HL-60/S4 (cell line): Measurements from ENCODE around the gene NAGA.
"Not testable (repeated sequence)": the region's sequence is repeated elsewhere in the genome, so short reads cannot be mapped to it uniquely, and the experiment has no call there.

Source experiments
- in situ Hi-C: fragments of 300-500 bp; cut with MboI; formaldehyde crosslinking; loops from 2 replicates; pipeline ENCODE4 v1.14.3; 2022; ENCODE audit warnings: low sequenced_read_pairs

NAGA gene

DNA sequence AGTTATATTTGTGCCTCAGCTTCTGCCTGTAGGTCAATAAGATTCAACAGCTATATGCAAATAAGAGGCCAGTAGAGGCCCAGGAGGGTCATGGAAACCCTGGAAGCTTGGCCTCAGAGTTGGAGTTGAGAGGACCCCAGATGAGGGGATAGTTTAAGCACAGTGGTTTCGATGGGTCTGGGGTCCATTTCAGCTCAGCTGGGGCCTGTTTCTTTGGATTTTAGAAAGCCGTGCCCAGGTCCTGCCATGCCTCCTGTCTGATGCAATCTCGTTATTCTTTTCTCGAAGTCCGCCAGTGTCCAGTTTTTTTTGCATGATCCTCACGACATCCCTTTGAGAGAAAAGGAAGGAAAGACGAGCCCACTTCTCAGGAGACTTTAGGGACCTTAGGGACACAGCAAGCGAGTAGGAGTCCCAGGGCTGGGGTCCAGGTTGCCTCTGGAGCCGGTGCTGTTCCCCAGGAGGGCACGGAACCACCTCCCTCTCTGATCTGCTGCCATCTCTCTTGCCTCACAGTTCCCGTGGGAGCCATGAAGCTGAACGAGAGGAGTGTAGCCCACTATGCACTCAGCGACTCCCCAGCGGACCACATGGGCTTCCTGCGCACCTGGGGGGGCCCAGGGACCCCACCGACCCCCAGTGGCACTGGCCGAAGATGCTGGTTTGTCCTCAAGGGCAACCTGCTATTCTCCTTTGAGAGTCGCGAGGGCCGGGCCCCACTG lies 6.3 kb upstream of the NAGA start:
- in situ Hi-C loops: no loop called here

DNA sequence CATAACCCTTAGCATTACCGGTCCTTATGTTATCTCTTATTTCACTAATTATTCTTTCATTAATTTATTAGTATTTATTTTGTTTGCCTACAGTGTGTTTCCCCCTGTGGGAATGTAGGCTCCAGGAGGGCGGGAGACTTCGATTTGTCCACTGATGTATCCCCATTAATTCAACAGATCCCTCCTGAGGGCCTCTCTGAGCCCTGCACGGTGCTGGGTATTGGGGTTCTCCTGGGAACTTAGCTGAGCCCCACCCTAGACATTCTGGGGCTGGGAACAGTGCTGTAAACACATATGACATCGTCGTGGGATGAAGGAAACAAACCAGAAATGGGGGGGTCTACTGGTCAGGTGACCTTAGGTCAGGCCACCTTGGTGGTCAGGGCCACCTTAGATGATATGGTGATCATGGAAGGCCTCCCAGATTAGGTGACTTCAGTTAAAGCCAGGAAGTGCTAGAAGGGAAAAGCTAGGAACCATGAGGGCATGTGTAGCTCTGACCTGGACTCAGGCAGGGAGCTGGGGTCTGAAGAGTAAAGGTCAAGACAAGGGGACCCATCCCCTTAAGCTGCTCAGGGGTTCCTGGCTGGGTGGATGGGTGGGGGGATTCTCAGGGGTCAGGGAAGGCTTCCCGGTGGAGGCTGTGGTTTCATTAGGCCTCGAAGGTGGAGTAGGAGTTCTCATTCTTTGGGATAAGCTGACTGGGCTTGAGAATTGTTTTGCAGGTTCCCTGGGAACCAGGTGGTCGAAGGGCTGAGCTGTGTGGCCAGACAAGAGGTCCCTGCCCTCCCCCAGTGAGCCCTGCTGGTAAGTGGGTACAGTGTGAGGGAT lies 4.4 kb upstream of the NAGA start:
- in situ Hi-C loops: no loop called here

- in situ Hi-C loops: no loop called here
Measured at GRCh38 chr22:42074132-42074811, 3.7 kb upstream of the NAGA start, which contains the start of gene PHETA2. Gene PHETA2, plus strand, starts transcription at chr22:42074248. Its CDS starts 3,046 bp downstream, at chr22:42077294.

GRCh38 chr22:42073621-42074041 lies 3.0 kb upstream of the NAGA start:
- in situ Hi-C loops: no loop called here

DNA sequence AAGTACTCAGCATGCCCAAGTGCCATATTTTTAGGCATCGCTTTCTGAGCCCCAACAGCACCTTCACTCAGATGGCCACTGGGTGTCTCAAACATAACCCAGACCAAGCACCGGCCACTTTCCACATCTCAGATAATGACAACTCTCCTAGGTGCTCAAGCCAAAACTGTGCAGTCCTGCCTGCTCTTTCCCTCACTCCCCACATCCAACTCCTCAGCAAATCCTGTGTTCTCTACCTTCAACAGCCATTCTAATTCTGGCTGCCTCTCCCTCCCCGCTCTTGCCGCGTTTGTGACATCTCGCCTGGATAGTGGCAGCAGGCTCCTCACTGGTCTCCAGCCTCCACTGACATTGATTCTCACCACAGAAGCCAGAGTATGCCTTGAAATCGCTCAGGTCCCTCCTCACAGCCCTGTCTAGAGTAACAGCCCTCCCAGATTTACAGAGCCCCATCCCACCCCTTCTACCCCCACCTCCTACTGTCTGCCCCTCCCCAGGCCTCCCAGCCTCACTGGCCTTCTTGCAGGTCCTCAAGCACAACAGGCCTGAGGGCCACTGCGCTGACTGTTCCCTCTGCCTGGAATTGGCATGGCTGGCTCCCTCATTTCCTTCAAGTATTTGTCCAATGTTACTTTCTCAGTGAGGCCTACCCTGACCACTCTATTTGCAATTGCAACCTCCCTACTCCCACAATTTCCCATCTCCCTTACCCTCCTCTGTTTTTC lies 2.2 kb upstream of the NAGA start:
- in situ Hi-C loops: no loop called here

GRCh38 chr22:42071508-42071907 lies 896 bp upstream of the NAGA start:
- in situ Hi-C loops: not testable (repeated sequence)

DNA sequence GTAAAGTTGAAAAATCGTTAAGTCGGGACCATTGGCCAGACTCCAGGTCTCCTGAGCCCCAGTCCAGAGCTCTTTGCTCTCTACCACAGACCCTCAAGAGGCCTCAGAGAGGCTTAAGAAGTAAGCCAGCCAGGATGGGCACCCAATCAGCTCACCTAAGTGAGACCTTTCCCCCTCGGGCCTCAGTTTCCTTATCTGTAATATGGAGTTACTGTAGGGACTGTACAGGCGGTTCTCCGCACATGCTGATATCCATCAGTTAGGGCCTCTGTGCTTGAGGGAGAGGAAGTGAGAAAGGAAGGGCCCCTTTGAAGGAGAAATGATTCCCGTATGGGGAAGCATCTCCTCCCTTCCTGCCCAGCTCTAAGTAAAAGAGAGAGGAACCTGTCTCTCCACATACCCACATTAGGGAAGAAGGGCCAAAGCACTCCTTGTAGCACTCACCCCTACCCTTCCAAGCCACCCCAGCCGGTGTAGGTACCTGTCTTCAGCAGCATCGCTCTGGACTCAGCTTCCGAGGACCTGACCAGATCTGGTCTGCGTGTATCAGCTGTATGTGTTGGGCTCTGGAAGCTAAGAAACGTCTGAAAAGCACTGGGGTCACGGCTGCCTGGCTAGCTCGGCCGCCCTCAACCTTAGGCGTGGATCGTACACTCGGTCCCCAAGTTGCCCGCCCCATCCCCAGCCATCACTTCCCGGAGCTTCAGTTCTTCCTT lies 653 bp downstream of the NAGA start:
- in situ Hi-C loops: no loop called here

- in situ Hi-C loops: no loop called here
Measured at GRCh38 chr22:42068291-42068690, 2.3 kb downstream of the NAGA start.

DNA sequence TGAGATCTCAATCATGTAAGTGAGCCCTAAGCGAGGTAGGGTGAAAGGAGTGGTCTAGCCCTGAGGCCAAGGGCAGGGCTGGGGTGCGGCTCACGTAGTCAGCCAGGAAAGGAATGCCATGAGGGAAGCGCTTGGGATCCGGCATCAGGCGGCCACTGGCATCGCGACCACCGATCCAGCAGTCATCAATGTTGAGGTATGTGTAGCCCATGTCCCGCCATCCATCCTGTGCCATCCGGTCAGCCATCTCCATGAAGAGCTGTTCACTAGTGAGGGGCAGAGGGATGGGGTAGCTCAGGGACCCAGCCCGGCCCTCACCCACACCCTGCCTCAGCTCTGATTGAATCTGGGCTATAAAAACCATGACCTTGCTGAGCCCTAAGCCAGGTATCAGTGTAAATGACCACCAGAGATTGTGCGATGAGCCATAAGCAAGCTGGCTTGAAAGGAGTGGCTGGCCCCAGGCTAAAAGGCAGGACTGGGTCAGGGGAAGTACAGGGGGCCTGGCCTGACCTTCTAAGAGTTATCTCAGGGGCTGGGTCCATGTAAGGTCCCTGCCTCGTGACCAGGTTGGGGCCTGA lies 2.9 kb downstream of the NAGA start:
- in situ Hi-C loops: no loop called here

DNA sequence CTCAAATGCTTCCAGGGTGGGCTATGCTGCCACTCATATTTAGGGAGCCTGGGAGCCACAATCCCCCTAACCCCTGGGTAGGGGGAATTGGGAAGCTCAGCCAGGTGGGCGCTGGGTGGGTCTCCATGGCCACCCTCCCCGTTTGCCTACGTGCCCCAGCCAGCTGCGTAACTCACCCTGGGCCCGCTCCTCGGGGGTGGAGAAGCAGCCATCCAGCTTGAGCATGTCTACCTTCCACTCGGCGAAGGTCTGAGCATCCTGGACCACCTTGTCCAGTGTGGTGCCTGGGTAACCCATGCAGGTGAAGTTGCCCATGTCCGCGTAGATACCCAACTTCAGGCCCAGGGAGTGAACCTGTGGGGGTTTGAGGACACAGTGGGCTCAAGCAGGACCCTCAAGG lies 3.7 kb downstream of the NAGA start:
- in situ Hi-C loops: no loop called here

- in situ Hi-C loops: no loop called here
Measured at GRCh38 chr22:42066126-42066761, 4.4 kb downstream of the NAGA start.

DNA sequence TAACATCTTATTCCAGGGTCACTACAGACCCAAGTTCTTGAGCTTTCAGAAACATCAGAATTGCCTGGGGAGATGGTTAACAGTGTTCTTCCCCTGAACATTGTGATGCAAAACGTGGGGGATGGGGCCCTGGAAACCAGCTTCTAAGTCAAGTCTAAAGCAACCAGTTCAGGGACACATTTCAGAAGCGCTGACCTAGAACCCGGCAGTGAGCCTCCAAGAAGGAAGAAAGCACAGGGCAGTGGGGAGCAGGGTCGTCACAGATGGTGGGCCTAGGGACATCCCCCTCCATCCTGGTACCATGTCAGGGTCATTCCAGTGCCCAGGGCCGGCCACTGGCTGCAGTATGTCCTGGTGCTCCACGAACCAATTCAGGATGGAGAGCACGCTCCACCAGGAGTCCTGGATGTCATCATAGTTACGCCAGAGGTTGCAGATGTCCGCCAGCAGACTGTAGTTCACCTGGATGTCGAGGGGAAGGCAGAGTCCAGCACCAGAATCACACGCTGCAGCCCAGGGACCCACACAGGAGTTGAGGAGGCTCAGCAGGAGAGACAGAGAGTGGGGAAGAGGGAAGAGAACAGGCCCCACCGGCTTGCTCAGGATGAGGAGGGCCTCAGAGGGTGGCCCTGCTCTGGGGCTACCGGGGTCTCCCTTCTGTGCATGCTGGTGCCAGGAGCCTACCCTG lies 5.0 kb downstream of the NAGA start:
- in situ Hi-C loops: no loop called here

DNA sequence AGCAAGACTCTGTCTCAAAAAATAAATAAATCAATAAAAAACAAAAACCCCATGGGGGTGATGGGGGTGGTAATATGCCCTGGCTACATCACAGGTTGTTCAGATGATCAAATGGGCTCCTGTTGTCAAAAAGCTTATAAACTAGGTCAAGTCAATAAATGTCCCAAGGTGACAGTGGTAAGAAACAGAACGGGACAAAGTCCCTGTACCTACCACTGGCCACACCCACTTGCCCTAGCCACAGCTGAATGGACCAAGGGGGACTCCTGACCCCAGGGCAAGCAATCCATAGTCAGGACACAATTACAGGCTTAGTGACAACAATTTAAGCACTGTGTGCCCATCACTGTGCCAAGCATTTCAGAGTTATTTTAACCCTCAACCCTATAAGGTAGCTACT lies 6.0 kb downstream of the NAGA start:
- in situ Hi-C loops: no loop called here

DNA sequence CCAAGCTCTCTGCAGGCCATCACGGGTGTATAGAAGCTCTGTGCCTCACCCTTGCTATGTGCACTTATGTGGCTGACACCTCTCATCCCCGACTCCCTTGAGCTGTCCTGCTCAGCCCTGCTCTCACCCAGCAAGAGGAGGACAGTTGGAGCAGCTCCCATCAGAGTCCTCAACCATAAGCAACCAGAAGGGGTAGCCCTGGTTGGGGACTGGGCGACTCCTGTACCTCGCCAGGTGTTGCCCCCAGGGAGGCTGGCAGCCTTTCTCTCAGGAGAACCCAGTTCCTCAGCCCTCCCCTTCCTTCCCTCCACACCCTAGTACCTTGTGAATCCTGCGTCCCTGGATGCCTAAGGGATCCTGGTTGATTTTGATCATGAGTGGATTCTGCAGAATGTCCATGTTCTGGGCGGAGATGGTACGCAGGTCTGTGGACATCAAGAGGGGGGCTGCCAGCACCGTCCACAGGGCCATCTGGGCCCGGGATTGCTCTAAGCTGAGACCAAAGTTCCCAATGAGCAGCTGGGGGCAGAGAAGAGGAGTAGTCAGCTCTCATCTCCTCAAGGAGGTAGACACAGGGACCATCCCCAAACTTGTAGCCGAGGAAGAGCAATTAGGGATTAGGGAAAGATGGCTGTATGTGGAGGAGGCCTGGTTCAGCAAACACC lies 8.0 kb downstream of the NAGA start:
- in situ Hi-C loops: no loop called here

- in situ Hi-C loops: no loop called here
Measured at GRCh38 chr22:42061041-42061440, 9.6 kb downstream of the NAGA start.

DNA sequence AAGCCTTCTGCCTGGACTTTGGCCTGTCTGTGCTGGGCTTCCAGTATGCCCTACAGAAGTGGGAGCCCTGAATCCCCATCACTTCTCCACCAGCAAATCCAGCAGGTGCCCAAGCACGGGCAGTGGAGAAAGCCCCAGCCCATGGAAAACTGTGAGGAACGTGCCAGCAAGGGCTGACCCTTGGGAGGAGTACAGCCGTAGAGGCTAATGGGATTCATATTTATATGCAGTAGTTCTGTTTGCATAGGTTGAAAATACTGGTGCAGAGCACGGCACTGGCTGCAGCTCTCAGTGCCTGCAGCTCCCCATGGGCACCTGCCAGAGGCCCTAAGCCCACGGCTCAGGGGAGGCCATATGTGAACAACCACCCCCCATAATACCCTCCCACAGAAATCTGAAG lies 10.1 kb downstream of the NAGA start:
- in situ Hi-C loops: no loop called here

- in situ Hi-C loops: no loop called here
Measured at GRCh38 chr22:42056757-42057511, 13.7 kb downstream of the NAGA start.

- in situ Hi-C loops: no loop called here
Measured at GRCh38 chr22:42052765-42053164, 17.8 kb downstream of the NAGA start.
